HepG2 (cell line): ENCODE results near the gene PDYN. TPM values are rescaled to one million over a fixed set of nuclear protein-coding genes. Genes with fewer than 3 reads are reported as not detected.

Experiments used
- AGO2 ChIP-seq: fragments of 200-400 bp; formaldehyde crosslinking; optimal IDR thresholded peaks from 2 replicates; pipeline ENCODE3; 2017; ENCODE audit warnings: mild to moderate bottlenecking, low read depth, low read length, moderate library complexity
- BCL3 ChIP-seq: sonication (generic); formaldehyde crosslinking; IDR thresholded peaks from 2 replicates; pipeline ENCODE4 v1.5.1; 2020; ENCODE audit warnings: mild to moderate bottlenecking, missing genetic modification reagents, moderate library complexity
- CHD2 ChIP-seq: IDR thresholded peaks from 2 replicates; pipeline ENCODE4 v1.6.1; 2011; ENCODE audit warnings: low read depth, low read length, improper control_type of control experiment
- MAFK ChIP-seq, 2 experiments: IDR thresholded peaks in 1 of 2; conservative IDR thresholded peaks in 1 of 2; 2 replicates each; pipeline ENCODE4 v1.6.1; 2011; ENCODE audit warnings: improper control_type of control experiment in 2 of 2, low read length in 2 of 2
- MXD3 ChIP-seq: IDR thresholded peaks from 2 replicates; pipeline ENCODE4 v1.6.1; 2016; ENCODE audit warnings: mild to moderate bottlenecking, missing biosample characterization, missing genetic modification reagents
- POGZ ChIP-seq: sonication (generic); formaldehyde crosslinking; IDR thresholded peaks from 2 replicates; pipeline ENCODE4 v1.4.0; 2020; ENCODE audit warnings: mild to moderate bottlenecking, missing genetic modification reagents
- RFX5 ChIP-seq: IDR thresholded peaks from 2 replicates; pipeline ENCODE4 v1.6.1; 2011; ENCODE audit warnings: low read depth, low read length, improper control_type of control experiment
- SIX1 ChIP-seq: sonication (generic); formaldehyde crosslinking; IDR thresholded peaks from 2 replicates; pipeline ENCODE4 v1.4.0; 2020; ENCODE audit warnings: missing genetic modification reagents, borderline replicate concordance
- SNAPC2 ChIP-seq: sonication (generic); formaldehyde crosslinking; IDR thresholded peaks from 2 replicates; pipeline ENCODE4 v1.8.1; 2022; ENCODE audit warnings: mild to moderate bottlenecking, missing genetic modification reagents
- STAT5B ChIP-seq: sonication (generic); formaldehyde crosslinking; IDR thresholded peaks from 2 replicates; pipeline ENCODE4 v1.4.0; 2020; ENCODE audit warnings: missing genetic modification reagents
- ZBTB42 ChIP-seq: sonication (generic); formaldehyde crosslinking; IDR thresholded peaks from 2 replicates; pipeline ENCODE4 v1.5.0; 2020; ENCODE audit warnings: mild to moderate bottlenecking, missing genetic modification reagents
- ZFX ChIP-seq: sonication (generic); formaldehyde crosslinking; IDR thresholded peaks from 2 replicates; pipeline ENCODE4 v1.4.0; 2020; ENCODE audit warnings: mild to moderate bottlenecking, low read depth, missing genetic modification reagents, moderate library complexity
- ZNF124 ChIP-seq: sonication (generic); formaldehyde crosslinking; IDR thresholded peaks from 2 replicates; pipeline ENCODE4 v1.4.0; 2020; ENCODE audit warnings: missing genetic modification reagents
- ZNF484 ChIP-seq: sonication (generic); formaldehyde crosslinking; IDR thresholded peaks from 2 replicates; pipeline ENCODE4 v1.5.1; 2020; ENCODE audit warnings: mild to moderate bottlenecking, low read depth, missing genetic modification reagents, borderline replicate concordance
- ZNF597 ChIP-seq: sonication (generic); formaldehyde crosslinking; IDR thresholded peaks from 2 replicates; pipeline ENCODE4 v1.5.0; 2020; ENCODE audit warnings: missing genetic modification reagents
- polyA plus RNA-seq, 8 experiments: library from polyadenylated mRNA; depleted of rRNA in 3 of 8; stranded (reverse) in 7 of 8; unstranded in 1 of 8; fragments of >200 nt; fragmentation: Illumina TruSeq in 4 of 8; extraction: Trizol in 4 of 8; gene quantifications; 2 replicates each; pipeline versions ENCODE4 v1.2.1 to v1.2.3, GENCODE V29; 2011 to 2016; ENCODE audit warnings: low read depth in 4 of 8, missing spikeins in 1 of 8, mixed read lengths in 1 of 8; ENCODE audit not compliant: insufficient read depth in 1 of 8
- total RNA-seq, 5 experiments: library from RNA; depleted of rRNA; stranded (reverse); fragments of >200 nt; fragmentation: Illumina TruSeq; extraction: Trizol; gene quantifications; 2 replicates each; pipeline ENCODE4 v1.2.3, GENCODE V29; 2016; ENCODE audit warnings: low read depth in 1 of 5
- TF ChIP-seq, protein P1 (sequence below): sonication (generic); formaldehyde crosslinking; IDR thresholded peaks from 2 replicates; pipeline ENCODE4 v1.5.1; 2020; ENCODE audit warnings: mild to moderate bottlenecking, missing genetic modification reagents, moderate library complexity
- TF ChIP-seq, protein P2 (sequence below): sonication (generic); formaldehyde crosslinking; IDR thresholded peaks from 2 replicates; pipeline ENCODE4 v1.5.0; 2020; ENCODE audit warnings: mild to moderate bottlenecking, low read depth, missing genetic modification reagents, borderline replicate concordance
- TF ChIP-seq, protein P3 (sequence below): sonication (generic); formaldehyde crosslinking; IDR thresholded peaks from 2 replicates; pipeline ENCODE4 v1.4.0; 2020; ENCODE audit warnings: missing genetic modification reagents, mild to moderate bottlenecking, borderline replicate concordance
- TF ChIP-seq, protein P4 (sequence below): sonication (generic); formaldehyde crosslinking; IDR thresholded peaks from 2 replicates; pipeline ENCODE4 v1.8.0; 2022; ENCODE audit warnings: missing genetic modification reagents, mild to moderate bottlenecking, inconsistent platforms, borderline replicate concordance

PDYN gene
- total and polyA plus RNA-seq, 2 of the 13 experiments (the other 11 are each of a cell fraction or from before 2014, with no cell fraction given): not detected

DNA sequence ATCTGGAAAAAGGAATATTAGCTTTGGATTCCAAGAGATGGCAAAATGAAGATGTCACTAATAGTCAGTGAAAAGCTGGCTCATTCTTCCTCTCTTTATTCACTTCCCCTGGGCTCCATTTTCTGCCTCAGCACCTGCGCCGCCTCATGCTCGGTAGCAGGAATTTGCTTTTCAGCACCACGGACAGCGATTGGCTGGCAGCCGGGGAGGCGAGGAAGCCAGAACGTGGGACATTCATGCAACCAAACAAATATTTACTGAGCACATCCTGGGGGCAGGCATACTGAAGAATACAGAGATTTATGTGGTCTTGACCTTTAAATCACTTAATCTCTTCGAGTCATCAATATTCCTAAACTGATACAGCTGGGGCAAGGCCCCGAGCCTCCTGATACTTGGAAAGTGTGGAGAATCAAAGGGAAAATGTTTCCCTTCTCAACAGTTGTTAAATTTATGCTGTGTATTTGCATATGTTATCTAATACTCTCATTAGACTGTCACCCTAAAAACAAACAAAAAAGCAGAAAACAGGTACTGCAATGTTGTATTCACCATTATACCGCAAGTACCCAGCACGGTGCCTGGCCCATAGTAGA, 12.1 kb upstream of the PDYN start (continued):
- TF ChIP-seq, protein P1, sequence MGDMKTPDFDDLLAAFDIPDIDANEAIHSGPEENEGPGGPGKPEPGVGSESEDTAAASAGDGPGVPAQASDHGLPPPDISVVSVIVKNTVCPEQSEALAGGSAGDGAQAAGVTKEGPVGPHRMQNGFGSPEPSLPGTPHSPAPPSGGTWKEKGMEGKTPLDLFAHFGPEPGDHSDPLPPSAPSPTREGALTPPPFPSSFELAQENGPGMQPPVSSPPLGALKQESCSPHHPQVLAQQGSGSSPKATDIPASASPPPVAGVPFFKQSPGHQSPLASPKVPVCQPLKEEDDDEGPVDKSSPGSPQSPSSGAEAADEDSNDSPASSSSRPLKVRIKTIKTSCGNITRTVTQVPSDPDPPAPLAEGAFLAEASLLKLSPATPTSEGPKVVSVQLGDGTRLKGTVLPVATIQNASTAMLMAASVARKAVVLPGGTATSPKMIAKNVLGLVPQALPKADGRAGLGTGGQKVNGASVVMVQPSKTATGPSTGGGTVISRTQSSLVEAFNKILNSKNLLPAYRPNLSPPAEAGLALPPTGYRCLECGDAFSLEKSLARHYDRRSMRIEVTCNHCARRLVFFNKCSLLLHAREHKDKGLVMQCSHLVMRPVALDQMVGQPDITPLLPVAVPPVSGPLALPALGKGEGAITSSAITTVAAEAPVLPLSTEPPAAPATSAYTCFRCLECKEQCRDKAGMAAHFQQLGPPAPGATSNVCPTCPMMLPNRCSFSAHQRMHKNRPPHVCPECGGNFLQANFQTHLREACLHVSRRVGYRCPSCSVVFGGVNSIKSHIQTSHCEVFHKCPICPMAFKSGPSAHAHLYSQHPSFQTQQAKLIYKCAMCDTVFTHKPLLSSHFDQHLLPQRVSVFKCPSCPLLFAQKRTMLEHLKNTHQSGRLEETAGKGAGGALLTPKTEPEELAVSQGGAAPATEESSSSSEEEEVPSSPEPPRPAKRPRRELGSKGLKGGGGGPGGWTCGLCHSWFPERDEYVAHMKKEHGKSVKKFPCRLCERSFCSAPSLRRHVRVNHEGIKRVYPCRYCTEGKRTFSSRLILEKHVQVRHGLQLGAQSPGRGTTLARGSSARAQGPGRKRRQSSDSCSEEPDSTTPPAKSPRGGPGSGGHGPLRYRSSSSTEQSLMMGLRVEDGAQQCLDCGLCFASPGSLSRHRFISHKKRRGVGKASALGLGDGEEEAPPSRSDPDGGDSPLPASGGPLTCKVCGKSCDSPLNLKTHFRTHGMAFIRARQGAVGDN (CRISPR knock-in tag): peak; percentile 41
- TF ChIP-seq ZNF124 (CRISPR knock-in tag) (peak; percentile 99), STAT5B (CRISPR knock-in tag) (peak; percentile 98), SIX1 (CRISPR knock-in tag) (peak; percentile 90), MXD3 (CRISPR knock-in tag) (peak; percentile 99), POGZ (peak; percentile 52; the same call in 1 of the 2 replicates), BCL3 (CRISPR knock-in tag) (peak; percentile 97; the same call in 1 of the 2 replicates), ZNF484 (CRISPR knock-in tag) (peak; percentile 94; the same call in 1 of the 2 replicates), CHD2 (no peak), MAFK (conservative IDR thresholded peaks at IDR 0.05 in 1 of 2, IDR thresholded peaks at IDR 0.05 in 1 of 2; ENCODE audit: low read length in 2 of 2) (peak; percentile 27 to 32; a peak in 1 of 4 replicates), RFX5 (no peak), ZFX (CRISPR knock-in tag) (peak; percentile 45; the same call in 1 of the 2 replicates), AGO2 (no peak), ZBTB42 (CRISPR knock-in tag) (peak; percentile 95), ZNF597 (CRISPR knock-in tag) (no peak), SNAPC2 (CRISPR knock-in tag) (peak; percentile 97)
- TF ChIP-seq, protein P2, sequence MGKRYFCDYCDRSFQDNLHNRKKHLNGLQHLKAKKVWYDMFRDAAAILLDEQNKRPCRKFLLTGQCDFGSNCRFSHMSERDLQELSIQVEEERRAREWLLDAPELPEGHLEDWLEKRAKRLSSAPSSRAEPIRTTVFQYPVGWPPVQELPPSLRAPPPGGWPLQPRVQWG (CRISPR knock-in tag): peak; percentile 81; the same call in 1 of the 2 replicates
- TF ChIP-seq, protein P3, sequence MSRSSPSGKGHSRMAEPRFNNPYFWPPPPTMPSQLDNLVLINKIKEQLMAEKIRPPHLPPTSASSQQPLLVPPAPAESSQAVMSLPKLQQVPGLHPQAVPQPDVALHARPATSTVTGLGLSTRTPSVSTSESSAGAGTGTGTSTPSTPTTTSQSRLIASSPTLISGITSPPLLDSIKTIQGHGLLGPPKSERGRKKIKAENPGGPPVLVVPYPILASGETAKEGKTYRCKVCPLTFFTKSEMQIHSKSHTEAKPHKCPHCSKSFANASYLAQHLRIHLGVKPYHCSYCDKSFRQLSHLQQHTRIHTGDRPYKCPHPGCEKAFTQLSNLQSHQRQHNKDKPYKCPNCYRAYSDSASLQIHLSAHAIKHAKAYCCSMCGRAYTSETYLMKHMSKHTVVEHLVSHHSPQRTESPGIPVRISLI (CRISPR knock-in tag): no peak
- TF ChIP-seq, protein P4, sequence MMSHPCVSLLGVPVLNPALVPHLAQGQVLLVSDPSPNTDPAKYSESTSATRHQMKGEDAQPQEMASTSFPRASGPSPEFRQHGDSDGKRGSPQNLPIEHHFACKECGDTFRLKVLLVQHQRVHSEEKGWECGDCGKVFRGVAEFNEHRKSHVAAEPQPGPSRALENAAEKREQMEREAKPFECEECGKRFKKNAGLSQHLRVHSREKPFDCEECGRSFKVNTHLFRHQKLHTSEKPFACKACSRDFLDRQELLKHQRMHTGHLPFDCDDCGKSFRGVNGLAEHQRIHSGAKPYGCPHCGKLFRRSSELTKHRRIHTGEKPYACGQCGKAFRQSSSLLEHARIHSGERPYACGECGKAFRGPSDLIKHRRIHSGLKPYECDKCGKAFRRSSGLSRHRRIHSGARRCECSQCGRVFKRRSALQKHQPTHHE (CRISPR knock-in tag): peak; percentile 97
